RWPE2 (cell line): ENCODE measurements around the gene RNF121.

Experiments used
- ATAC-seq: fragments of 200-7000 bp; cut with Tn5 transposase; 3 replicates; pipeline ENCODE4 v1.9.1; 2021; ENCODE audit warnings: low read depth
- DNase-seq: peaks from one replicate; pipeline ENCODE4 v3.0.0-alpha.2; 2020; ENCODE audit warnings: low spot score
- H3K27ac ChIP-seq: fragments of 450-650 bp; 2 replicates; pipeline ENCODE4 v1.5.1; 2017; ENCODE audit warnings: mild to moderate bottlenecking; ENCODE audit not compliant: poor library complexity, severe bottlenecking
- H3K27me3 ChIP-seq: fragments of 250-450 bp; sonication (Bioruptor Pico); 2 replicates; pipeline ENCODE4 v1.5.1; 2021; ENCODE audit warnings: mild to moderate bottlenecking, moderate library complexity; ENCODE audit not compliant: insufficient read depth, poor library complexity, severe bottlenecking
- H3K36me3 ChIP-seq: fragments of 250-450 bp; sonication (Bioruptor Pico); 2 replicates; pipeline ENCODE4 v1.5.1; 2020; ENCODE audit warnings: low read depth, mild to moderate bottlenecking, moderate library complexity
- H3K4me1 ChIP-seq: fragments of 250-450 bp; sonication (Bioruptor Pico); 2 replicates; pipeline ENCODE4 v1.5.1; 2021; ENCODE audit warnings: mild to moderate bottlenecking, moderate library complexity; ENCODE audit not compliant: insufficient read depth, poor library complexity, severe bottlenecking
- H3K4me3 ChIP-seq: fragments of 250-450 bp; sonication (Bioruptor Pico); 2 replicates; pipeline ENCODE4 v1.5.1; 2021; ENCODE audit warnings: mild to moderate bottlenecking, moderate library complexity; ENCODE audit not compliant: severe bottlenecking
- H3K9me3 ChIP-seq: fragments of 250-450 bp; sonication (Bioruptor Pico); 2 replicates; pipeline ENCODE4 v1.5.1; 2021; ENCODE audit warnings: mild to moderate bottlenecking, moderate library complexity; ENCODE audit not compliant: severe bottlenecking
- CTCF ChIP-seq: fragments of 450-650 bp; IDR thresholded peaks from one replicate; pipeline ENCODE4 v1.5.1; 2017; ENCODE audit warnings: mild to moderate bottlenecking, moderate library complexity; ENCODE audit not compliant: poor library complexity, severe bottlenecking

RNF121 gene

GRCh38 chr11:72006309-72007088 is 77.7 kb downstream of the RNF121 start:
- no peak for DNase-seq
- Histone ChIP-seq H3K4me1 (no peaks in the 10 kb centered on the region), H3K9me3 (no peaks in the 10 kb centered on the region), H3K27me3 (no peaks in the 10 kb centered on the region), H3K36me3 (peaks cover 87% of the 10 kb centered on the region), H3K4me3 (no peak overlapping the region), H3K27ac (no peak overlapping the region)
- ATAC-seq = no peak
- TF ChIP-seq CTCF = no peak

GRCh38 chr11:72007089-72007476 is 78.2 kb downstream of the RNF121 start:
- no peak overlapping the region for H3K4me3 ChIP-seq
- H3K36me3 ChIP-seq = peaks cover 93% of the 10 kb centered on the region
- no peak for DNase-seq

GRCh38 chr11:72007587-72007986 is 78.7 kb downstream of the RNF121 start:
- ATAC-seq = no peak
- peaks cover 96% of the 10 kb centered on the region for H3K36me3 ChIP-seq

More at GRCh38 chr11:72007089-72007476, 78.2 kb downstream of the RNF121 start:
- TF ChIP-seq CTCF = no peak
- ATAC-seq = no peak
- Histone ChIP-seq H3K27me3 (no peaks in the 10 kb centered on the region), H3K9me3 (no peaks in the 10 kb centered on the region), H3K4me1 (no peaks in the 10 kb centered on the region), H3K27ac (no peak overlapping the region)

GRCh38 chr11:72008728-72009127 is 79.9 kb downstream of the RNF121 start:
- ATAC-seq (no peak), DNase-seq (no peak)
- Histone ChIP-seq H3K27me3 (no peaks in the 10 kb centered on the region), H3K36me3 (peaks cover 96% of the 10 kb centered on the region), H3K27ac (no peak overlapping the region), H3K9me3 (no peaks in the 10 kb centered on the region), H3K4me3 (no peak overlapping the region), H3K4me1 (no peaks in the 10 kb centered on the region)
- no peak for TF ChIP-seq CTCF

More at GRCh38 chr11:72007587-72007986, 78.7 kb downstream of the RNF121 start:
- H3K4me1 ChIP-seq = no peaks in the 10 kb centered on the region
- no peaks in the 10 kb centered on the region for H3K9me3 ChIP-seq
- no peak overlapping the region for H3K27ac ChIP-seq
- H3K27me3 ChIP-seq = no peaks in the 10 kb centered on the region
- no peak for TF ChIP-seq CTCF
- no peak overlapping the region for H3K4me3 ChIP-seq
- no peak for DNase-seq

- Histone ChIP-seq H3K36me3 (peaks cover 94% of the 10 kb centered on the region), H3K27ac (no peak overlapping the region), H3K4me1 (no peaks in the 10 kb centered on the region), H3K9me3 (no peaks in the 10 kb centered on the region), H3K27me3 (no peaks in the 10 kb centered on the region), H3K4me3 (no peak overlapping the region)
- ATAC-seq (no peak), DNase-seq (no peak)
- TF ChIP-seq CTCF = no peak
These were observed 80.3 kb downstream of the RNF121 start for GRCh38 chr11:72009156-72009555.
